MG63 (cell line): ENCODE measurements around the gene ZGRF1. TPM values are rescaled to one million over a fixed set of nuclear protein-coding genes. Genes with fewer than 3 reads are reported as not detected.
"Not testable (repeated sequence)": the region's sequence is repeated elsewhere in the genome, so short reads cannot be mapped to it uniquely, and the experiment has no call there.

Experiments used
- DNase-seq: peaks from one replicate; pipeline ENCODE4 v3.0.0-alpha.2; 2020
- H3K27me3 ChIP-seq: fragments of 250-450 bp; sonication (Bioruptor Pico); 2 replicates; pipeline ENCODE4 v1.5.1; 2020; ENCODE audit warnings: mild to moderate bottlenecking, moderate library complexity
- H3K36me3 ChIP-seq: fragments of 250-450 bp; sonication (Bioruptor Pico); 2 replicates; pipeline ENCODE4 v1.5.1; 2020; ENCODE audit warnings: mild to moderate bottlenecking, moderate library complexity
- H3K4me3 ChIP-seq: fragments of 250-450 bp; sonication (Bioruptor Pico); 2 replicates; pipeline ENCODE4 v1.5.1; 2020; ENCODE audit warnings: mild to moderate bottlenecking, moderate library complexity
- H3K9me3 ChIP-seq: fragments of 250-450 bp; sonication (Bioruptor Pico); 2 replicates; pipeline ENCODE4 v1.5.1; 2020; ENCODE audit warnings: mild to moderate bottlenecking, moderate library complexity
- total RNA-seq: library from RNA; depleted of rRNA; stranded (reverse); fragments of >200 nt; shearing (Covaris generic); gene quantifications from 2 replicates; pipeline ENCODE4 v1.2.3, GENCODE V29; 2014; ENCODE audit warnings: low replicate concordance; rRNA removed

The ZGRF1 gene
- total RNA-seq, 1 experiment from 2014 or later, result 2.5 TPM

- H3K27me3 ChIP-seq, result peaks cover 60% of the 10 kb centered on the region
- no peak for DNase-seq
- H3K4me3 ChIP-seq, result no peak overlapping the region
Measured at GRCh38 chr4:112513971-112514646, 122.6 kb downstream of the ZGRF1 start.

GRCh38 chr4:112511803-112512118 lies 124.9 kb downstream of the ZGRF1 start:
- no peak for DNase-seq
- H3K4me3 ChIP-seq, result no peak overlapping the region
- peaks cover 46% of the 10 kb centered on the region for H3K27me3 ChIP-seq
- H3K36me3 ChIP-seq, result no peaks in the 10 kb centered on the region
- no peaks in the 10 kb centered on the region for H3K9me3 ChIP-seq

More at GRCh38 chr4:112513971-112514646, 122.6 kb downstream of the ZGRF1 start:
- H3K9me3 ChIP-seq, result no peaks in the 10 kb centered on the region
- H3K36me3 ChIP-seq, result no peaks in the 10 kb centered on the region

GRCh38 chr4:112511093-112511802 lies 125.5 kb downstream of the ZGRF1 start:
- no peaks in the 10 kb centered on the region for H3K9me3 ChIP-seq
- H3K27me3 ChIP-seq, result peaks cover 43% of the 10 kb centered on the region
- H3K36me3 ChIP-seq, result no peaks in the 10 kb centered on the region
- no peak for DNase-seq
- H3K4me3 ChIP-seq, result no peak overlapping the region

- H3K9me3 ChIP-seq, result no peaks in the 10 kb centered on the region
- DNase-seq, result no peak
- H3K36me3 ChIP-seq, result no peaks in the 10 kb centered on the region
- H3K4me3 ChIP-seq, result peak overlapping the region; percentile 21
- H3K27me3 ChIP-seq, result peaks cover 42% of the 10 kb centered on the region
Measured at GRCh38 chr4:112510291-112511092, 126.2 kb downstream of the ZGRF1 start.

GRCh38 chr4:112509243-112510141 lies 127.2 kb downstream of the ZGRF1 start:
- Histone ChIP-seq H3K27me3 (peaks cover 35% of the 10 kb centered on the region), H3K4me3 (peak overlapping the region; percentile 20; the same call in 1 of the 2 replicates), H3K36me3 (no peaks in the 10 kb centered on the region), H3K9me3 (no peaks in the 10 kb centered on the region)
- DNase-seq, result peak; percentile 20

- no peak for DNase-seq
- Histone ChIP-seq H3K27me3 (peaks cover 25% of the 10 kb centered on the region), H3K4me3 (no peak overlapping the region), H3K36me3 (no peaks in the 10 kb centered on the region), H3K9me3 (no peaks in the 10 kb centered on the region)
Measured at GRCh38 chr4:112508356-112508755, 128.4 kb downstream of the ZGRF1 start.

- DNase-seq, result no peak
- no peaks in the 10 kb centered on the region for H3K9me3 ChIP-seq
- H3K36me3 ChIP-seq, result no peaks in the 10 kb centered on the region
- H3K4me3 ChIP-seq, result no peak overlapping the region
- H3K27me3 ChIP-seq, result peaks cover 12% of the 10 kb centered on the region
Measured at GRCh38 chr4:112504807-112505206, 131.9 kb downstream of the ZGRF1 start.

- no peak for DNase-seq
- Histone ChIP-seq H3K36me3 (no peaks in the 10 kb centered on the region), H3K4me3 (no peak overlapping the region), H3K27me3 (no peaks in the 10 kb centered on the region; the same call in 1 of the 2 replicates), H3K9me3 (no peaks in the 10 kb centered on the region)
Measured at GRCh38 chr4:112502871-112503270, 133.8 kb downstream of the ZGRF1 start.

GRCh38 chr4:112492321-112492720 lies 144.4 kb downstream of the ZGRF1 start:
- Histone ChIP-seq H3K36me3 (no peaks in the 10 kb centered on the region), H3K27me3 (no peaks in the 10 kb centered on the region), H3K9me3 (no peaks in the 10 kb centered on the region), H3K4me3 (no peak overlapping the region)
- DNase-seq, result no peak

- H3K9me3 ChIP-seq, H3K36me3 ChIP-seq, H3K4me3 ChIP-seq, DNase-seq, H3K27me3 ChIP-seq: not testable (repeated sequence)
Measured at GRCh38 chr4:112490808-112491207, 145.9 kb downstream of the ZGRF1 start.

Other genes starting within 250 kb of the ZGRF1 start
- not detected in 2 replicates for gene NEUROG2, start 120.7 kb downstream of the ZGRF1 start, total RNA-seq
- gene LARP7, start 234 bp upstream of the ZGRF1 start, total RNA-seq, result 25.7 and 53.8 TPM in 2 replicates